GM18498 (cell line): ENCODE data around the gene TOX3.

Experiments used
- ATAC-seq: cut with Tn5 transposase; IDR thresholded peaks from one replicate; pipeline ENCODE4 v1.9.1; 2021; ENCODE audit warnings: mild to moderate bottlenecking, moderate library complexity; ENCODE audit not compliant: unreplicated experiment

Gene TOX3

DNA sequence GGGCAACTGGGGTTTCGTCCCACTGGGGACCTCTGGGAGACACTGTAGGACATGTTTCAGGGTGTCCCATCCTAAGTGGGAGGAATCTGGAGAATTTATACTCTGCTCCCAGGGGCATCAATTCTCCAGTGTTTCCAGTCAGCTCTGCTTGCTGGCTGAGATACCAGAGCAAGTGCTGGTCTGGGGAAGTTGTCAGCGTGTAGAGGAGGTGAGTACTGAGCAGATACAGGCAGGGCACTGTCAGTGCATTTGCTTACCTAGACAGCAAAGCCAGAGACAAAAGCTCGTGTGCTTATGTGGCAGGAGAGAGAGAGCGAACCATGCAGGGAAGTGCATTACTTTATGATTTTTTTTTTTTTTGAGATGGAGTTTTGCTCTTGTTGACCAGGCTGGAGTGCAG is 20.2 kb upstream of the TOX3 start:
- no peak for ATAC-seq

DNA sequence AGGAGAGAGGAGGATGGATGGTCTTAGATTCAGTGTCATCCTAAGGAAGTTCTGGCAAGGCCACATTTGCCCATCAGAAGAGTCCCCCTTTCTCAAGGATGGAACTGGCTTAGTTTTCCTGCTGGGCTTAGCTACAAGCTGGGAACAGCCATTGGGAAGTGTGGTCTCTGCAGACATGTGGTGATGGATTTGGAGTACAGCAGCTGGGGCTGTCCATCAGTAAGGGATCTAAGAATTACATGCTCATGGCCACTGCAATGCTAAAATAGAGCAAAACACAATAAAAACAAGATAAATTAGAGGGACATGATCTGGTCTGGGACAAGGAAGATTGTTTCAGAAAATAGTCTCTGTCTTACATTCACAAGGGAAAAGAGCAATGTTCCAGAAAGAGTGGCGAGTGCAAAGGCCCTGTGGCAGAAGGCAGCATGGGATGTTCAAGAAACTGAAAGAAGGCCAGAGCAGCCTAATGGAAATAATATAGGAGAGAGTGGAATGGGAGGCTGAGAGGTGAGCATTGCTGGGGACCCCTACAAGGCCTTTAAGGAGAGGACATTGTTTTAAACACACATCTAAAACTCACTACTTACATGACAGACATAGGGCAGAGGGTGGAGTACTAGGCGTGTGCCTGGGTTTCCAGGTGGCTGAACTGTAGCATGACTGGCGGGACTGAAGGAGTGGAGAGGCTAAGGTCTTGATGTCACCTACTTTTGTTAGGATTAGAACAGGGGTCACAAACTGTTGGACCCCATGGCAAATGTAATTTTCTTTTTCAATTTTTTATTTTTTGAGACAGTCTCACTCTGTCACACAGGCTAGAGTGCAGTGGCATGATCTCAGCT is 17.0 kb upstream of the TOX3 start:
- ATAC-seq = no peak

- no peak for ATAC-seq
These were observed 15.8 kb upstream of the TOX3 start for GRCh38 chr16:52562770-52563169.

GRCh38 chr16:52561910-52562741 is 15.2 kb upstream of the TOX3 start:
- no peak for ATAC-seq

GRCh38 chr16:52558448-52558847 is 11.5 kb upstream of the TOX3 start:
- no peak for ATAC-seq

DNA sequence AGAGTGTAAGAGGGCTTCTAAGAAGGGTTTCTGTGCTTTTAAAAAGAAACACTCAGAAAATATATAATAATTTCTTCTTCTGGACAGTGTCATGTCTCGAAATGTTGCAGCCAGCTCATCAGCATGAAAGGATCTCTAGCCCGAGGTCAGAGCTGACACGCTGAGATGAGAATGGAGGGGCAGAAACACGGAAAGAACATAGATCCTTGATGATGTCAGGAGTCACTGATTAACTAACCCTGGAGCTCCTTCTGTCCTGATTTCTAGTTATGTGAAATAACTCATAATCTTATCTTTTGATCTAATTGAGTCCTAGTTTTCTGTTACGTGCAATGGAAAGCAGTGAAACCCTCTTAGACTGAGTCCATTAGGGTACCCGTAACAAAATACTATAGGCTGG is 10.3 kb upstream of the TOX3 start:
- ATAC-seq = no peak

DNA sequence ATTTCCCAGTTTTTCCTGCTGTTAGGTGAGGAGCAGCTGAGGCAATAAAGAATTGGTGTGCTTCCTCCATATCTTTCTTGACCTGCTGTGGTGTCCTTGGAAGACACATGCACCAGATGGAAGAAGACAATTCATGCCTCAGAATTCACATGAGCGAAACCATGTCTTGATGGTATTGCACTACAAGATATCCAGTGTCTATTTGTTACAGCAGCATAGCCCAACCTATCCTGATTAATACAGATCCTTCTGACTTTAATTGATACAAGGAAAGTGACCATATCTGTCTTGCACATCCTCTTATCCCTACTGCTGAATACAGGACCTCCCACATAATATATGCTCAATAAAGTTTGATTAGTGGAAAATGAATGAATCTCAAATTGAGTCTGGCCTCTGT is 9.1 kb upstream of the TOX3 start:
- no peak for ATAC-seq

DNA sequence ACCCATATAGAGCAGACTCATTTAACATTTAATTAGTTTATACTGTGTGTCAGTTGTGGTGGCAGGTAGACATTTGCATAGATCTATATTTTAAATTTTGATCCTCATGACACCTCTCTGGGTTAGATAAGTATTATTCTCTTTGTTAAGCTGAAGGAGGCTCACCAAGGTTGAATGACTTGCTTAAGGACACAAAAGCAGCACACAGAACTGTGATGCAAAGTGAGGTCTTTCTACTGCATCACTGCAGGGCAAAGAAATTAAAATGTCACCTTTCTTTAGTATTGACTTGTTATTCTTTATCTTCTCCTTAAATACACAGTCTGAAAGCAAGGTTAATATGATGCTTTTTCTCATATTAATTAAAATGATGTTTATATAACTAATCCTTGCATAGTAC is 8.6 kb upstream of the TOX3 start:
- no peak for ATAC-seq

DNA sequence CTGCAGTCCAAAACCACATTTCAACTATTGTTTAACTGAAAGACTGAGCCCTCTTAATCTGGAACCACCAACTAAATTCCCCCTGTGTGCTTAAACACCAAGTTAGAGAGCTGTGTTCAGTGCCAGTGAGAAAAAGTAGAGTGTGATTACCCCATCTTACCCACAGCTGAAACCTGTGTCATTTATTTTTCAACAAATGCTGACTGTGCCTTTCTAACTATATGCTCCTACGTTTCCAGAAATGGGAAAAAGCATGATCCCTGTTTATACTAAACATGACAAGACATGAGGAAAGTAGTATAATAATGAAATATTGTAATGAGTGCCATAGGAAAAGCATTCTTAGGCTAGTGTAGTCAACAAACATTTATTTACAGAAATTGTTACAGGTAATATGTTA is 7.4 kb upstream of the TOX3 start:
- no peak for ATAC-seq

GRCh38 chr16:52553322-52553721 is 6.4 kb upstream of the TOX3 start:
- ATAC-seq = no peak

DNA sequence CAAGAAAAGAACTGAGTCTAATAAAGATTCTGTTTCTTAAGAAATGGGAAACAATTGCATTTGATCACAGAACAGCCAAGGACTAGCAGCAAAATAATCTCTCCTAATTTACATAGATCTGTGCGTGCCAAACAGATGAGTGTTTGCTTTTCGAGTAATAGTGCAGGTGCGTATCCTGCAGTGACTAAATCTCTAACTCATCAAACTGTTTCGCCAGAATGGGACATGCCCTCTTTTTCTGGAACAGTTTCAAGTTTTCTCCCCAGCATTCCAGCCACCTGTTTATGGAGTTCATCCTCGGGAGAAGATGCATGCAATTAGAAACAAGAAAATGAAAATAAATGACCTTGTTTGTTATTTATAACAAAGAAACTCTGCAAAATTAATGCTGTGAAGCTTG is 5.7 kb upstream of the TOX3 start:
- ATAC-seq = no peak

DNA sequence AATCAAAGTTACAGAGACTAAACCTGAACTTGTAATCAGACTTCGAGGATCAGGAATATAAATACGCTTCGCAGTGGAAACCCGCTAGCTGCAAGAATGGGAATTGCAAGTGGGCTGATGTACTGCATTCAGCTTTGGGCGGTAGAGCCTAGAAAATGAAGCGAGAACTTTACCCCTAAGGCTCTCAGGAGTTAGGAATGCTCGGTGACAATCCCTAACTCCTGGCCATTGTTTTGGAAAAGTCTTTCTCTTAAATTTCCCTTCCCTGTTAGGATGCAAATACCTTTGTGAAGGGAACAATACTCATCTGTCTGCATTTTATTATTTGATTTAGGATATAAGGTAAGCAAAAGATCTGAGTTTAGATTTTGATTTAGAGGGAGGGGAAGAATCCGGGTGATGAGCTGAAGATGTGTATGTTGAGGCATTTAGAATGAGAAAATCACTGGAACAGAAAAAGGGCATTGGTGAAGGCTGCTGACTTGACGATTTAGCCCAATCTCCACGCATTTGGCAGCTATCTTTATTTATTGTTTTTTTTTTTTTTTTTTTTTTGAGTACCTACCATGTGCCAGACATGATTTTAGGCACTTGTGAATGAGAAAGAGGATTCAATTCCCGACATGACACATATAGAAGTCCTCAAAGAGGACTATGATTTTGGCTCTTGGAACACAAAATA is 2.2 kb upstream of the TOX3 start:
- no peak for ATAC-seq

DNA sequence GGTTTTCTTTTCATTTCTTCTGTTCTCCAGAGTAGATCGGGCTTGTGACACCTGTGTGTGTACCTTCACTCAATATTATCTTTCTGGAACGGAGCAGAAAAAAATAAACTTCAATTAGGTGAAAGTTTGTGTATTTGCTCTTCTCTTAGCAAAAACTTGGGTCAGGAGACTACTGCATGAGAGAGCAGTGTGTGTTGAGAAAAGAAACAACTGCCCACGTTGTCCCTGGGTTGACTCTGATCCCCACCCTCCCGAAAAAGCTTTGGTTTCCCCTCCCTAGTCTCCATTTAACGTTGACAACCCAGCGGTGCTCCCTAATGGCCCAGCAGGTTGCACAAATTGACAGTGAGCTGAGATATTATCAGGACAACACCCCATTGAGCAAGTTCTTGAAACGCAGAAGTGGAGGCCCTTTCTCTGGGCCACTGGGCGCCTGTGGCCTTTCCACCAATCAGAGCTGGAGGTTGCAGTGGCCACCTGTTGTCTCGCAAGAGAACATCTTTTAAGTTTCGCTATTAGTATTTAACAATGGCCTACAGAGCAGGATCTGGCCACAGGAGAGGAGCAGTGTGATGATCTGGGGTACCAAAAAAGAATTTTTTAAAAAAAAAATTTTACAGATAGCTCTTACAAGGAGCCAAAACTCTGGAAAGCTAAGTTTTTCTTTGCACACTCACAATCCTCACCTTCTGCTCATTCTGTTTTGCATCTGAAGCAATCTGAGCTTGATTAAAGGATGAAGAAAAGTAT is 1.5 kb upstream of the TOX3 start:
- ATAC-seq = no peak

DNA sequence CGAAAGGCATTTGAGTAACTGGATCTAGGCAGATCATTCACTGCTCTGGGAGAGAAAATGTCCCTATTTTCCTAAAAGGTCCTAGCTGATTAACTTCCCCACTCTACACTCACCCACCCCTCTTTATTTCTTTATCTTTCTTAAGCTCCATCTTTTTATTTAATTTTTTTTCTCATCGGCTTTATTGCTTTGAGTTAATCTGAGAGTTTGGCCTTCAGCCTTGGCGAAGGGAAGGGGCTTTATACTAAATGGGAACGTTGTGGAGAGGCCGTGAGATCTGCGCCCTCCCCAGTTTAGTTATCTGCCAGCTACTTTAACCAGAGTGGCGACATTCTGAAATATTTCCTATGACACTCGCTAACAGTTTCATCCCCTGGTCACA is 882 bp upstream of the TOX3 start:
- ATAC-seq = no peak

DNA sequence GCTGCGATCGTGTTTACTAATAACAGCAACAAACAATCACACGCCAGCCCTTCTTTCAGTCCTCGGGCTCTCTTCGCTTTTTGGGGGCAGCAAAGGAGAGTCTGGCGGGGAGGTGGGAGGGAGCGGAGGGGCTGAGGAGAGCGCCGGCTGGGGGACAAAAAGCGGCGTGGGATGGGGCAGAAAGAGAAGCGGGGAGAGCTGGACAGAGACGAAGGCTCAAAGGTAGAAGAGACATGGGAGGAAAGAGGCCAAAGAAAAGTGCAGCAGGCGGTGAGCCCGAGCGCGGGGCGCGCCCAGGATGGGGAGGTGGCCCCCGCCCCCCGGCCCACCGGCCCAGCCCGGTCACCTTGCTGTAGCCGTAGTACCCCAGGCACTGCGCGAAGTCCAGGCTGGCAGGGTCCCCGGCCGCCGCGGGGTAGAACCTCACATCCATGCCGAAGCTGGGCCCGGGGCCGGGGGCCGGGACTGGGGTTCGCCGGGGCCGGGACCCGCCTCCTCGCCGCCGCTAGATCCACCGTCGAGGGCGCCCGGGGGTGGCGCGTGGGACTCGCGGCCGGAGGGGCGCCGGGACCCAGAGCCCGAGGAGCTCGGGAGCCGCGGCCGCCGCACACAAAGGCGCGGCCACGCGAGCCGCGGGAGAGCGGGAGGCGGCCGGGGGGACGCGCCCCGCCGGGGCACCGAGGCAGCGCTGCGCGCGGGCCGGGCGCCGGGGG is 496 bp downstream of the TOX3 start:
- no peak for ATAC-seq

DNA sequence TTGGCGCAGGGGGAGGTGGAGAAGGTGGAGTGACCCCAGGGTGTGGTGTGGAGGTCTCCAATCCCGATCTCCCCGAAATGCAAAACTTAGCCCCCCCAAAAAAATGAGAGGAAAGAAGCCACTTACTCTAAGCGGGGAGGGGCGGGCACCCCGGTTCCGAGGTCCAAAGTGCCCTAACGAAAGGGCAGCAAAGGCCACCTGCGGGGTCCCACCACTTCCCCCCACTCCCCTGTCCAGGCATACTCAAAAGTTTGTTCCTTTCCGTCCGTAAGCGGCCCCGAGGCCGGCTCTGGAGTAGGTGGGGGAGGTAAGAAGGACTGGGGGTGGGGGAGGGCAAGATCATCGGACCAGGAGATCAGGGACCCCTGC is 1.1 kb downstream of the TOX3 start:
- no peak for ATAC-seq

GRCh38 chr16:52545222-52545897 is 1.6 kb downstream of the TOX3 start:
- no peak for ATAC-seq

GRCh38 chr16:52544703-52545102 is 2.2 kb downstream of the TOX3 start:
- ATAC-seq = no peak

DNA sequence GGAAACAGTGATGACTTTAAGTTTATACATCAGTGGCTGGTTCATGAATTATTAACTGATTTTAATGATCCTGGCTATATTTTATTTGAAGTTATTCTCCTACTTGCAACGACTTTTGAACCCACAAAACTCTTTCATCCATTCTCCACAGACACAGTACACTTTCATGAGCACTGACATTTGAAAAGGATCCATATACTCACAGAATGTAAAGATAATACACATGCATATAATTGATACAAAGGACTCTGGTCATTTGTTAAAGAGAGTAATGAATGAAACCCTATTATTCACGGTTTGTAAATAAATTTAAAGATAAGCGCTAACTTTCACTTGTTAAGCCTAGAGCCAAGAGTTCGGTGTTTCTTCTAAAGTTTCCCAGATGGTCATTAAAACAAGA is 3.3 kb downstream of the TOX3 start:
- ATAC-seq = no peak

- ATAC-seq = no peak
These were observed 6.0 kb downstream of the TOX3 start for GRCh38 chr16:52540910-52541309.
